HG02623 (cell line): ENCODE measurements around the gene PLEKHA1.

Experiments used
- ATAC-seq: cut with Tn5 transposase; IDR thresholded peaks from one replicate; pipeline ENCODE4 v1.9.1; 2021; ENCODE audit warnings: moderate library complexity; ENCODE audit not compliant: unreplicated experiment

The PLEKHA1 gene

GRCh38 chr10:122346326-122346950 is 28.1 kb upstream of the PLEKHA1 start:
- no peak for ATAC-seq

- ATAC-seq: no peak
These were observed 27.2 kb upstream of the PLEKHA1 start for GRCh38 chr10:122347170-122347841.

GRCh38 chr10:122348512-122348911 is 26.0 kb upstream of the PLEKHA1 start:
- no peak for ATAC-seq

GRCh38 chr10:122348935-122349361 is 25.6 kb upstream of the PLEKHA1 start:
- no peak for ATAC-seq

GRCh38 chr10:122349758-122350369 is 24.6 kb upstream of the PLEKHA1 start:
- no peak for ATAC-seq

- ATAC-seq: no peak
These were observed 23.6 kb upstream of the PLEKHA1 start for GRCh38 chr10:122350893-122351292.

- ATAC-seq: no peak
These were observed 21.5 kb upstream of the PLEKHA1 start for GRCh38 chr10:122352817-122353525.

- ATAC-seq: no peak
These were observed 20.1 kb upstream of the PLEKHA1 start for GRCh38 chr10:122354383-122354782.

GRCh38 chr10:122357685-122358084 is 16.8 kb upstream of the PLEKHA1 start:
- ATAC-seq: no peak

- no peak for ATAC-seq
These were observed 14.9 kb upstream of the PLEKHA1 start for GRCh38 chr10:122359621-122360020.

GRCh38 chr10:122361046-122361445 is 13.5 kb upstream of the PLEKHA1 start:
- ATAC-seq: no peak

GRCh38 chr10:122362031-122362592 is 12.4 kb upstream of the PLEKHA1 start:
- no peak for ATAC-seq

- ATAC-seq: no peak
These were observed 11.9 kb upstream of the PLEKHA1 start for GRCh38 chr10:122362621-122363020.

GRCh38 chr10:122363311-122363710 is 11.2 kb upstream of the PLEKHA1 start:
- ATAC-seq: no peak

- no peak for ATAC-seq
These were observed 10.6 kb upstream of the PLEKHA1 start for GRCh38 chr10:122363722-122364463.

GRCh38 chr10:122368502-122369254 is 5.8 kb upstream of the PLEKHA1 start:
- ATAC-seq: no peak

- no peak for ATAC-seq
These were observed 1.4 kb upstream of the PLEKHA1 start for GRCh38 chr10:122373108-122373507.

GRCh38 chr10:122373721-122374120 is 787 bp upstream of the PLEKHA1 start:
- ATAC-seq: no peak

- ATAC-seq: peak; percentile 36
These were observed 561 bp downstream of the PLEKHA1 start for GRCh38 chr10:122374859-122375678.
